HAP-1 (cell line): ENCODE measurements around the gene CETP.
A peak's percentile ranks its signal among the peaks of the same experiment; 100 is the strongest.

ENCODE experiments used
- DNase-seq, 2 experiments: peaks; one replicate each; pipeline ENCODE4 v3.0.0-alpha.2; 2016 to 2020; ENCODE audit warnings: low spot score in 2 of 2
- H3K27me3 ChIP-seq: fragments of 250-450 bp; sonication (Bioruptor Pico); 2 replicates; pipeline ENCODE4 v1.5.1; 2020; ENCODE audit warnings: low read depth, mild to moderate bottlenecking, moderate library complexity
- H3K36me3 ChIP-seq: fragments of 250-450 bp; sonication (Bioruptor Pico); replicated peaks from 2 replicates; pipeline ENCODE4 v1.5.1; 2020; ENCODE audit warnings: mild to moderate bottlenecking
- H3K4me1 ChIP-seq: fragments of 250-450 bp; sonication (Bioruptor Pico); 2 replicates; pipeline ENCODE4 v1.5.1; 2020; ENCODE audit warnings: mild to moderate bottlenecking
- H3K4me3 ChIP-seq: fragments of 250-450 bp; sonication (Bioruptor Pico); 2 replicates; pipeline ENCODE4 v1.5.1; 2020; ENCODE audit warnings: mild to moderate bottlenecking, moderate library complexity
- H3K9me3 ChIP-seq: fragments of 250-450 bp; sonication (Bioruptor Pico); 2 replicates; pipeline ENCODE4 v1.5.1; 2020; ENCODE audit warnings: mild to moderate bottlenecking, moderate library complexity
- in situ Hi-C: fragments of 300-500 bp; cut with MboI; formaldehyde crosslinking; loops from 3 replicates; pipeline ENCODE4 v1.14.3; 2020; ENCODE audit warnings: low sequenced_read_pairs, inconsistent platforms, mixed read lengths

The CETP gene

GRCh38 chr16:56956076-56956475 lies 5.7 kb upstream of the CETP start:
- in situ Hi-C loops = no loop called here
- no peaks in the 10 kb centered on the region; the same call in 1 of the 2 replicates for H3K9me3 ChIP-seq
- H3K4me3 ChIP-seq = no peak overlapping the region
- H3K27me3 ChIP-seq = no peaks in the 10 kb centered on the region
- H3K36me3 ChIP-seq = no peaks in the 10 kb centered on the region
- no peak for DNase-seq
- H3K4me1 ChIP-seq = no peaks in the 10 kb centered on the region

- no peaks in the 10 kb centered on the region for H3K36me3 ChIP-seq
- H3K4me1 ChIP-seq = no peaks in the 10 kb centered on the region
- H3K9me3 ChIP-seq = no peaks in the 10 kb centered on the region; the same call in 1 of the 2 replicates
- in situ Hi-C loops = no loop called here
- no peak overlapping the region for H3K4me3 ChIP-seq
- no peak for DNase-seq
- no peaks in the 10 kb centered on the region for H3K27me3 ChIP-seq
Measured at GRCh38 chr16:56956756-56957155, 5.0 kb upstream of the CETP start.

GRCh38 chr16:56960681-56961281 lies 969 bp upstream of the CETP start:
- DNase-seq = no peak
- H3K36me3 ChIP-seq = no peaks in the 10 kb centered on the region
- H3K27me3 ChIP-seq = no peaks in the 10 kb centered on the region
- H3K9me3 ChIP-seq = no peaks in the 10 kb centered on the region
- in situ Hi-C loops = no loop called here
- no peak overlapping the region for H3K4me3 ChIP-seq
- peaks cover 9% of the 10 kb centered on the region for H3K4me1 ChIP-seq

GRCh38 chr16:56961386-56961785 lies 364 bp upstream of the CETP start:
- H3K4me1 ChIP-seq = peaks cover 9% of the 10 kb centered on the region
- in situ Hi-C loops = no loop called here

GRCh38 chr16:56964243-56965148 lies 2.7 kb downstream of the CETP start:
- Histone ChIP-seq H3K27me3 (no peaks in the 10 kb centered on the region), H3K36me3 (no peaks in the 10 kb centered on the region), H3K9me3 (no peaks in the 10 kb centered on the region), H3K4me1 (peaks cover 9% of the 10 kb centered on the region), H3K4me3 (no peak overlapping the region)
- in situ Hi-C loops = no loop called here
- peak; percentile 85 to 98 for DNase-seq

More at GRCh38 chr16:56961386-56961785, 364 bp upstream of the CETP start:
- H3K27me3 ChIP-seq = no peaks in the 10 kb centered on the region
- no peak for DNase-seq
- H3K9me3 ChIP-seq = no peaks in the 10 kb centered on the region
- no peak overlapping the region for H3K4me3 ChIP-seq
- no peaks in the 10 kb centered on the region for H3K36me3 ChIP-seq

GRCh38 chr16:56965149-56966092 lies 3.7 kb downstream of the CETP start:
- no peak for DNase-seq
- Histone ChIP-seq H3K36me3 (no peaks in the 10 kb centered on the region), H3K9me3 (no peaks in the 10 kb centered on the region), H3K27me3 (no peaks in the 10 kb centered on the region), H3K4me1 (peaks cover 9% of the 10 kb centered on the region), H3K4me3 (no peak overlapping the region)
- in situ Hi-C loops = no loop called here

GRCh38 chr16:56966093-56966475 lies 4.3 kb downstream of the CETP start:
- Histone ChIP-seq H3K4me1 (peaks cover 9% of the 10 kb centered on the region), H3K9me3 (no peaks in the 10 kb centered on the region), H3K4me3 (no peak overlapping the region), H3K36me3 (no peaks in the 10 kb centered on the region), H3K27me3 (no peaks in the 10 kb centered on the region)
- DNase-seq = no peak
- in situ Hi-C loops = no loop called here

- in situ Hi-C loops = no loop called here
- H3K4me1 ChIP-seq = peaks cover 9% of the 10 kb centered on the region
- no peaks in the 10 kb centered on the region for H3K27me3 ChIP-seq
- no peaks in the 10 kb centered on the region for H3K36me3 ChIP-seq
- DNase-seq = no peak
- no peak overlapping the region for H3K4me3 ChIP-seq
- no peaks in the 10 kb centered on the region for H3K9me3 ChIP-seq
Measured at GRCh38 chr16:56967733-56968132, 6.0 kb downstream of the CETP start.

GRCh38 chr16:56969769-56970168 lies 8.0 kb downstream of the CETP start:
- no peak for DNase-seq
- Histone ChIP-seq H3K27me3 (no peaks in the 10 kb centered on the region), H3K4me3 (no peak overlapping the region), H3K9me3 (no peaks in the 10 kb centered on the region), H3K4me1 (peaks cover 5% of the 10 kb centered on the region), H3K36me3 (no peaks in the 10 kb centered on the region)
- in situ Hi-C loops = no loop called here

- DNase-seq = no peak
- in situ Hi-C loops = no loop called here
- Histone ChIP-seq H3K36me3 (no peaks in the 10 kb centered on the region), H3K9me3 (no peaks in the 10 kb centered on the region), H3K4me3 (no peak overlapping the region), H3K4me1 (no peaks in the 10 kb centered on the region), H3K27me3 (no peaks in the 10 kb centered on the region)
Measured at GRCh38 chr16:56970934-56971767, 9.4 kb downstream of the CETP start.

GRCh38 chr16:56971768-56972043 lies 10.0 kb downstream of the CETP start:
- Histone ChIP-seq H3K4me3 (no peak overlapping the region), H3K27me3 (no peaks in the 10 kb centered on the region), H3K4me1 (no peaks in the 10 kb centered on the region), H3K36me3 (no peaks in the 10 kb centered on the region), H3K9me3 (no peaks in the 10 kb centered on the region)
- in situ Hi-C loops = no loop called here
- no peak for DNase-seq

GRCh38 chr16:56972403-56973293 lies 10.9 kb downstream of the CETP start:
- Histone ChIP-seq H3K4me1 (no peaks in the 10 kb centered on the region), H3K27me3 (no peaks in the 10 kb centered on the region), H3K9me3 (no peaks in the 10 kb centered on the region), H3K4me3 (no peak overlapping the region), H3K36me3 (no peaks in the 10 kb centered on the region)
- in situ Hi-C loops = no loop called here
- no peak for DNase-seq
